A673 (cell line): Measurements from ENCODE around the gene ADM. TPM values are rescaled to one million over a fixed set of nuclear protein-coding genes. Genes with fewer than 3 reads are reported as not detected.

Experiments
- BruUV-seq: library from RNA; stranded (reverse); fragments of 400-500 nt; replicated peaks from 2 replicates; lab custom pipeline; 2021; lab: Mats Ljungman, UMichigan
- CTCF ChIA-PET: fragments of 300-600 bp; sonication (Branson Sonifier 250); formaldehyde crosslinking; loops from one replicate; lab custom pipeline; 2022; ENCODE audit warnings: antibody characterized with exemption; lab: Charles Lee
- POLR2A ChIA-PET: fragments of 300-600 bp; sonication (Branson Sonifier 250); formaldehyde crosslinking; loops from one replicate; lab custom pipeline; 2022; ENCODE audit warnings: antibody characterized with exemption; ENCODE audit not compliant: low non-redundant PET; lab: Charles Lee
- DNase-seq: peaks from one replicate; pipeline ENCODE4 v3.0.0-alpha.2; 2015; ENCODE audit warnings: low spot score
- H3K27ac ChIP-seq: fragments of 200-600 bp; sonication (generic); 2 replicates; pipeline ENCODE4 v1.5.1; 2016; ENCODE audit warnings: mixed run types, low read depth, mild to moderate bottlenecking, mixed read lengths, antibody characterized with exemption, low read length; ENCODE audit not compliant: poor library complexity, severe bottlenecking
- H3K27me3 ChIP-seq: fragments of 200-600 bp; sonication (generic); replicated peaks from 2 replicates; pipeline ENCODE4 v1.6.1; 2017; ENCODE audit warnings: mixed run types, low read depth, mild to moderate bottlenecking, mixed read lengths, antibody characterized with exemption, low read length; ENCODE audit not compliant: insufficient read depth, poor library complexity
- H3K36me3 ChIP-seq: fragments of 200-600 bp; sonication (generic); 2 replicates; pipeline ENCODE4 v1.6.1; 2016; ENCODE audit warnings: mixed run types, mild to moderate bottlenecking, mixed read lengths, antibody characterized with exemption, low read length; ENCODE audit not compliant: insufficient read depth, poor library complexity, severe bottlenecking
- H3K4me1 ChIP-seq: fragments of 200-600 bp; sonication (generic); 2 replicates; pipeline ENCODE4 v1.6.1; 2017; ENCODE audit warnings: mixed run types, mild to moderate bottlenecking, mixed read lengths, antibody characterized with exemption, low read length; ENCODE audit not compliant: insufficient read depth, poor library complexity, severe bottlenecking
- H3K4me3 ChIP-seq: fragments of 200-600 bp; sonication (generic); 2 replicates; pipeline ENCODE4 v1.5.1; 2016; ENCODE audit warnings: low read depth, mixed run types, mild to moderate bottlenecking, mixed read lengths, low read length; ENCODE audit not compliant: poor library complexity, severe bottlenecking
- H3K9me3 ChIP-seq: fragments of 200-600 bp; sonication (generic); 2 replicates; pipeline ENCODE4 v1.6.1; 2016; ENCODE audit warnings: mixed run types, low read depth, mild to moderate bottlenecking, mixed read lengths, antibody characterized with exemption, low read length; ENCODE audit not compliant: poor library complexity, severe bottlenecking
- EZH2 ChIP-seq: fragments of 200-600 bp; sonication (generic); IDR thresholded peaks from 2 replicates; pipeline ENCODE4 v1.6.1; 2017; ENCODE audit warnings: borderline replicate concordance, low read depth, mild to moderate bottlenecking, mixed read lengths, antibody characterized with exemption, low read length; ENCODE audit not compliant: poor library complexity, severe bottlenecking
- intact Hi-C: fragments of 100-400 bp; cut with micrococcal nuclease; formaldehyde crosslinking; loops from one replicate; pipeline ENCODE4 v1.10.0; 2022; ENCODE audit not compliant: unreplicated experiment
- total RNA-seq: library from RNA; stranded (reverse); gene quantifications from 2 replicates; pipeline ENCODE4 v1.2.3, GENCODE V29; 2021
- TF ChIP-seq, protein P1 (sequence below): fragments of 300-800, 200-600 bp; sonication (generic); conservative IDR thresholded peaks from 2 replicates; pipeline ENCODE4 v1.5.1; 2017; ENCODE audit warnings: low read depth, mild to moderate bottlenecking, antibody characterized with exemption, low read length, moderate library complexity, mixed read lengths

ADM gene
- total RNA-seq, 1 experiment from 2014 or later: 3.8 TPM

DNA sequence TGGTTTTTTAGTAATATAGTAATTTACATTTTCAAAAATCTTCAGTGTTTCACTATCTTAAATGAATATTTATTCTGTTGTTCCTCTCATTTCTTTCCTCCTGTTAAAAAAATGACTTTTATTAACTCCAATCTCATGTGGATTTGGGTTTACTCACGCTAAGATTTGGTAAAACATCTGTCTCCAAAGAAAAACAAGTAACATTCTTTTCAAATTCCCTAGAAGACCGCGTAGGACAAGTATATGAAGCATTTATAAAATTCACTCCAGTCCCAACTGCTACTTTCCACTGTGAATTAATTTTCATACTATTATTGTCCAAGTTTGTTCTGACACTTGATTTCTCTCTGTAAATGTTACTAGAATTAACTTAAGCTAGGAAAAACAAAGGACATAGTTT is 37.1 kb upstream of the ADM start:
- Histone ChIP-seq H3K4me1 (no peaks in the 10 kb centered on the region), H3K27ac (no peak overlapping the region), H3K36me3 (no peaks in the 10 kb centered on the region), H3K4me3 (no peak overlapping the region), H3K9me3 (no peaks in the 10 kb centered on the region), H3K27me3 (no peaks in the 10 kb centered on the region)
- BruUV-seq: no TSS peak
- CTCF ChIA-PET: no interaction called here
- POLR2A ChIA-PET: no interaction called here
- intact Hi-C loops: no loop called here
- DNase-seq: no peak
- TF ChIP-seq, protein P1, sequence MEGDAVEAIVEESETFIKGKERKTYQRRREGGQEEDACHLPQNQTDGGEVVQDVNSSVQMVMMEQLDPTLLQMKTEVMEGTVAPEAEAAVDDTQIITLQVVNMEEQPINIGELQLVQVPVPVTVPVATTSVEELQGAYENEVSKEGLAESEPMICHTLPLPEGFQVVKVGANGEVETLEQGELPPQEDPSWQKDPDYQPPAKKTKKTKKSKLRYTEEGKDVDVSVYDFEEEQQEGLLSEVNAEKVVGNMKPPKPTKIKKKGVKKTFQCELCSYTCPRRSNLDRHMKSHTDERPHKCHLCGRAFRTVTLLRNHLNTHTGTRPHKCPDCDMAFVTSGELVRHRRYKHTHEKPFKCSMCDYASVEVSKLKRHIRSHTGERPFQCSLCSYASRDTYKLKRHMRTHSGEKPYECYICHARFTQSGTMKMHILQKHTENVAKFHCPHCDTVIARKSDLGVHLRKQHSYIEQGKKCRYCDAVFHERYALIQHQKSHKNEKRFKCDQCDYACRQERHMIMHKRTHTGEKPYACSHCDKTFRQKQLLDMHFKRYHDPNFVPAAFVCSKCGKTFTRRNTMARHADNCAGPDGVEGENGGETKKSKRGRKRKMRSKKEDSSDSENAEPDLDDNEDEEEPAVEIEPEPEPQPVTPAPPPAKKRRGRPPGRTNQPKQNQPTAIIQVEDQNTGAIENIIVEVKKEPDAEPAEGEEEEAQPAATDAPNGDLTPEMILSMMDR: no peak
- TF ChIP-seq EZH2: no peak

DNA sequence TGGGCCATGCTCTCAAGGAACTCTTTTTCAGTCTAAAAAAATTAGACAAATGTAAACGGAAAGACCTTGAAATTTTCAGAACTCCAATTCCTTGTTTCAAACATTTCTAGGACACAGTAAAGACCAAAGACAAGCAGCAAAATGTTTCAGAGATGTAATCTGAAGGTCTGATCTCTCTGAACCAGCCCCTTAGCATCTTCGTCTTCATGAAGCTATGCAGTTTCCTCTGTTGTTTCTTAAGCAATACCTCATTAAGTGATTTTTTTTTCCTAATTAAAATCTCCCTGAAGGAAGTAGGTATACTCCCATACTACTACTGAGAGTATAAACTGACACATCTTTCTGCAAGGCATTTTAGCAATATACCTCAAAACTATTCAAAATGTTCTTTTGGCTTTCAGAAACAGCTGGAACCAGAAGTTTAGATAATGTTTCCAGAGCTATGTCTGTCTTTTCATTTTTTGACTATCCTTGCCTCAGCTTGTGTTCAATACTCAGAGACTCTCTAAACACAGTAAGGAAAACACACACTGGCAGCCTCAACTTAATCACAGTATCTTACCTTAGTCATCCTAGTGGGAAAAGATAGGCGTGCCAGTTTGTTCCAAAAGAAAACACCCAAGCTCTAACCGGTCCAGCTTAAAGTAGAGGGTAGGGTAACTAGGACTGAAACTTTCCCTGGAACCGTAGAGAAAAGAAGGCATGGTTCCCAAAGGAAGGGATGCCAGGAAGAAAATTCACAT is 36.0 kb upstream of the ADM start:
- no peaks in the 10 kb centered on the region for H3K9me3 ChIP-seq
- H3K4me3 ChIP-seq: no peak overlapping the region
- POLR2A ChIA-PET: no interaction called here
- H3K27ac ChIP-seq: no peak overlapping the region
- no peaks in the 10 kb centered on the region for H3K4me1 ChIP-seq
- no peak for TF ChIP-seq EZH2
- TF ChIP-seq, protein P1: no peak
- no peaks in the 10 kb centered on the region for H3K36me3 ChIP-seq
- intact Hi-C loops: no loop called here
- no peak for DNase-seq
- no TSS peak for BruUV-seq
- no peaks in the 10 kb centered on the region for H3K27me3 ChIP-seq
- CTCF ChIA-PET: no interaction called here

DNA sequence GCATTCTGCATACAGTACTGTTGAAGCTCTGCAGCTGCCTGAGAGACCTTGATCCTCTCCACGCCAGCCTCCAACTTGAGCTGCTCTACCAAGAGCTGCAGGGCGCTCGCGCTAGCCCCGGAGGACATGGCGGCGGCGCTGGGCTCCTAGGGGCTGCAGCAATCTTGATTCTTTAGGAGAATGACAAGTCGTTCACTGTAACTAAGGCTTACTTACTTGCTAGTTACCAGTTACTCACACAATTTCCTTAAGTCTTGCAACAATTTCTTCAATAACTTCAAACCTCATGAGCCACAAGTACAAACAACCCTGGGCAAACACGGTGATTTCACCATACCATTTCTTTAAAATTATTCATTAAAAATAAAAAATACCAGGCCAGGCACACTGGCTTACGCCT is 32.7 kb upstream of the ADM start:
- BruUV-seq: no TSS peak
- CTCF ChIA-PET: no interaction called here
- Histone ChIP-seq H3K4me3 (no peak overlapping the region), H3K27ac (no peak overlapping the region), H3K27me3 (no peaks in the 10 kb centered on the region), H3K36me3 (no peaks in the 10 kb centered on the region), H3K9me3 (no peaks in the 10 kb centered on the region), H3K4me1 (peaks cover 14% of the 10 kb centered on the region)
- no peak for DNase-seq
- TF ChIP-seq, protein P1: no peak
- no peak for TF ChIP-seq EZH2
- POLR2A ChIA-PET: no interaction called here
- intact Hi-C loops: no loop called here
